Measurements from ENCODE around the gene KBTBD6. TPM values are rescaled to one million over a fixed set of nuclear protein-coding genes. Genes with fewer than 3 reads are reported as not detected.

The KBTBD6 gene
- total RNA-seq, 1 experiment from 2014 or later = 9.2 TPM

DNA sequence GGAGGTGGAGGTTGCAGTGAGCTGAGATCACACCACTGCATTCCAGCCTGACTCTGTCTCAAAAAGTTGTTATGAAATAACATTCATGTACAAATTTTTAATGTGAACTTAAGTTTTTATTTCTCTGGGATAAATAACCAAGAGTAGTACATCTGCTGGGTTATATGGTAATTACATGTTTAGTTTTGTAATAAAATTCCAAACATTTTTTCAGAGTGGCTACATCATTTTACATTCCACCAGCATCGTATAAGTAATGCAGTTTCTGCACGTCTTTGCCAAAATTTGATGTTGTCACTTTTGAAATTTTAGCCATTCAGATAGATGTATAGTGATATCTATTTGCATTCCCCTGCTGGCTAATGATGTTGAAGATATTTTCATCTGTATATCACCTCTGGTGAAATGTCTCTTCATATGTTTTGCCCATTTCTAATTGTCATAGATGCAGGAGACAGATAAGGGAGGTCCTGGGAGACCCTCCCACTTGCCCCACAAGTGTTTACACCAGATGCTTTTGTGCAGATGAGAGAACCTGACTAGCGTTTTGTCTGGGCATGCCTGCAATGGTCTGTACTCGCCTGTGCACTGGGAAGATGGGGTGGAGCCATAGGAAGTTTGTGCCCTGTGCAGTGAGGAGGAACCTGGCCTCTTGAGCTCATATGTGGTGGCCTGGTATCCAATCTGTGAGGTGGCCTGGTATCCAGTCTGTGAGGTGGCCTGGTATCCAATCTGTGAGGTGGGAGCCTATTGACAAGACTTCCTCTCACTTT is 12.7 kb upstream of the KBTBD6 start (continued):
- no peak for TF ChIP-seq MLX (CRISPR knock-in tag; IDR thresholded peaks at IDR 0.05)

- Mint-ChIP-seq H3K27me3 (ENCODE audit: low read depth) (peaks cover 9% of the 10 kb centered on the region; the same call in 1 of the 2 replicates), H3K4me1 (0 out of 2 replicates have a peak, but pooled peaks cover 8% of the 10 kb centered on the region), H3K27ac (no peak overlapping the region), H3K4me3 (no peak overlapping the region), H3K9me3 (peaks cover 46% of the 10 kb centered on the region), H3K36me3 (peaks cover 47% of the 10 kb centered on the region)
- DNase-seq (ENCODE audit: low spot score) = no peak
- no peak for ATAC-seq
- TF ChIP-seq ZNF232 (CRISPR knock-in tag; IDR thresholded peaks at IDR 0.05) (no peak), FOXP4 (CRISPR knock-in tag; IDR thresholded peaks at IDR 0.05) (no peak), GTF2I (CRISPR knock-in tag; conservative IDR thresholded peaks at IDR 0.05) (no peak), GABPB1 (CRISPR knock-in tag; IDR thresholded peaks at IDR 0.05) (no peak), CTCF (IDR thresholded peaks at IDR 0.05) (no peak), HMGA2 (CRISPR knock-in tag; IDR thresholded peaks at IDR 0.05) (no peak), NR2C2 (CRISPR knock-in tag; IDR thresholded peaks at IDR 0.05) (no peak), ATF1 (CRISPR knock-in tag; IDR thresholded peaks at IDR 0.05) (no peak)
- TF ChIP-seq, protein P1, sequence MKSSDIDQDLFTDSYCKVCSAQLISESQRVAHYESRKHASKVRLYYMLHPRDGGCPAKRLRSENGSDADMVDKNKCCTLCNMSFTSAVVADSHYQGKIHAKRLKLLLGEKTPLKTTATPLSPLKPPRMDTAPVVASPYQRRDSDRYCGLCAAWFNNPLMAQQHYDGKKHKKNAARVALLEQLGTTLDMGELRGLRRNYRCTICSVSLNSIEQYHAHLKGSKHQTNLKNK (CRISPR knock-in tag; IDR thresholded peaks at IDR 0.05) = no peak
- CTCF ChIA-PET = no interaction called here
- POLR2A ChIA-PET = no interaction called here
These were observed 12.0 kb upstream of the KBTBD6 start for GRCh38 chr13:41144576-41144975.

- CTCF ChIA-PET = no interaction called here
- H3K4me3 Mint-ChIP-seq = no peak overlapping the region
- H3K4me1 Mint-ChIP-seq = peaks cover 16% of the 10 kb centered on the region
- 0 out of 2 replicates have a peak, but pooled peaks cover 2% of the 10 kb centered on the region for H3K9me3 Mint-ChIP-seq
- POLR2A ChIA-PET = no interaction called here
- H3K27ac Mint-ChIP-seq = no peak overlapping the region
- ATAC-seq = no peak
- TF ChIP-seq USF1 (CRISPR knock-in tag; IDR thresholded peaks at IDR 0.05) (no peak), EMX1 (CRISPR knock-in tag; IDR thresholded peaks at IDR 0.05) (no peak), ATF3 (CRISPR knock-in tag; conservative IDR thresholded peaks at IDR 0.05) (no peak), ZNF317 (CRISPR knock-in tag; IDR thresholded peaks at IDR 0.05; ENCODE audit: borderline replicate concordance, low read depth) (no peak), IRF2 (CRISPR knock-in tag; IDR thresholded peaks at IDR 0.05; ENCODE audit: borderline replicate concordance, low read depth) (no peak), FOXJ3 (CRISPR knock-in tag; IDR thresholded peaks at IDR 0.05; ENCODE audit: borderline replicate concordance) (no peak)
- DNase-seq (ENCODE audit: low spot score) = no peak
- no peaks in the 10 kb centered on the region for H3K27me3 Mint-ChIP-seq (ENCODE audit: low read depth)
- H3K36me3 Mint-ChIP-seq = 0 out of 2 replicates have a peak, but pooled peaks cover 1% of the 10 kb centered on the region
These were observed 6.8 kb upstream of the KBTBD6 start for GRCh38 chr13:41139296-41139966.

All from WTC11 (cell line).